HTERT RPE-1 (cell line): Measurements from ENCODE around the gene CD82.
"Not testable (repeated sequence)": the region's sequence is repeated elsewhere in the genome, so short reads cannot be mapped to it uniquely, and the experiment has no call there.

Experiments
- in situ Hi-C: fragments of 300-500 bp; cut with MboI; formaldehyde crosslinking; loops from 4 replicates; pipeline ENCODE4 v1.14.3; 2020; ENCODE audit warnings: low sequenced_read_pairs

Gene CD82

GRCh38 chr11:44652901-44653644 lies 87.6 kb downstream of the CD82 start:
- in situ Hi-C loops: no loop called here

GRCh38 chr11:44654057-44654456 lies 88.6 kb downstream of the CD82 start:
- in situ Hi-C loops: no loop called here

GRCh38 chr11:44654596-44654995 lies 89.1 kb downstream of the CD82 start:
- in situ Hi-C loops: no loop called here

- in situ Hi-C loops: no loop called here
Observed at GRCh38 chr11:44657836-44658505, 92.5 kb downstream of the CD82 start.

GRCh38 chr11:44658506-44658850 lies 93.0 kb downstream of the CD82 start:
- in situ Hi-C loops: no loop called here

GRCh38 chr11:44659641-44660040 lies 94.2 kb downstream of the CD82 start:
- in situ Hi-C loops: no loop called here

- in situ Hi-C loops: not testable (repeated sequence)
Observed at GRCh38 chr11:44660535-44660934, 95.1 kb downstream of the CD82 start.

- in situ Hi-C loops: no loop called here
Observed at GRCh38 chr11:44661311-44661717, 95.9 kb downstream of the CD82 start.
